ENCODE measurements around the gene PRSS38. TPM values are rescaled to one million over a fixed set of nuclear protein-coding genes. Genes with fewer than 3 reads are reported as not detected.

Gene PRSS38
- total and polyA plus RNA-seq, 4 donors, result not detected

DNA sequence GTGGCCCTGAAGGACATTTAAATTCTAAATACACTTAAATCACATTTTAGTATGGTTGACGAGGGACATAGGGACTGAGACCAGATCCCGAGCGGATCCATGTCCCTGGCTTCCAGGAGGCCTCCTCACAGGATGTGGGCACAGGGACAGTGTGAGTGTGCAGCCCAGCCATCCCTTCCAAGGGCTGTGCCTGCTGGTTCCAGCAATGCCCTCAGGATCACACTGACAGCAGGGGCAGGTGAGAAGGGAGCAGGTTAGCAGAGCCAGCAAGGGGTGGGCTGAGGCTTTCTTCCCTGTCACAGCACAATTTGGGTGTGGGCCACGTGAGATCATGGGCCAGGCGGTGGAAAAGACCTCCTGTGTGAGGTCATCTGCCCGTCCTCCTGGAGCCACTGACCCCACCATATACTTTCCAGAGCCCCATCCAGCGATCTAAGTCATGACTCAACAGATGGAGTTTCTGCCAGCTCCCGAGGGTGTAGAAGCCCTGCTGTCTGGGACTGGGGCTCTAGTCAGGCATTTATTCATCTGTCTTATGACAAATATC lies 37.0 kb upstream of the PRSS38 start:
- no peaks in the 10 kb centered on the region for H3K27me3 ChIP-seq (ENCODE audit: control insufficient read depth, insufficient read depth, low read length)
- WGBS (ENCODE audit: insufficient coverage), result 87% methylated on average over 8 of the region's 8 CpGs
- H3K36me3 ChIP-seq (ENCODE audit: control insufficient read depth, insufficient read depth, low read length), result peaks cover 65% of the 10 kb centered on the region
- no peak overlapping the region for H3K4me3 ChIP-seq (ENCODE audit: low read depth, low read length)
- peaks cover 27% of the 10 kb centered on the region for H3K4me1 ChIP-seq (ENCODE audit: control insufficient read depth, insufficient read depth, low read length)
- H3K27ac ChIP-seq (ENCODE audit: low read depth, low read length), result no peak overlapping the region
- DNase-seq (ENCODE audit: low read depth in 4 of 6, low spot score in 6 of 6), result no peak
- H3K9me3 ChIP-seq (ENCODE audit: control insufficient read depth, insufficient read depth, low read length), result no peaks in the 10 kb centered on the region

DNA sequence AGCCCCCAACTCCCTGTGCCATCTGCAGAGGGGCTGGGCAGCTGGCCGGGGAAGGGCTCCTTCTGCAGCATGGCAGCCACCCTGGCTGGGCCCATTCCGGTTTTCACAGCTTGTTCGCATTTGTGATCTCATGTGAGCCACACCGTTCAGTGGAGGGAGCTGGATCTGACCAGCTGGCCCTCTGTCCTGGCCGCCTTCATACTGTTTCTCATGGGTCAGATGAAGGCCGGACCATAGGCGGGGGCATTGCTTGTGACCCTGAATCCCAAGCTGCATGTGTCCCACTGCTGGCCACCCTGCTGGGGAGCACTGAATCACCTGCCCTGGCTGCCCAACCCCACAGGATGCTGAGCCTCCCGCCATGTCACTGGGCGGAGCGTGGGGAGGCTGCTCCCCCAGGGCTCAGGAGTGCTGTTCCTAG lies 36.4 kb upstream of the PRSS38 start:
- peaks cover 25% of the 10 kb centered on the region for H3K4me1 ChIP-seq (ENCODE audit: control insufficient read depth, insufficient read depth, low read length)
- H3K36me3 ChIP-seq (ENCODE audit: control insufficient read depth, insufficient read depth, low read length), result peaks cover 62% of the 10 kb centered on the region
- no peak overlapping the region for H3K27ac ChIP-seq (ENCODE audit: low read depth, low read length)
- H3K27me3 ChIP-seq (ENCODE audit: control insufficient read depth, insufficient read depth, low read length), result no peaks in the 10 kb centered on the region
- WGBS (ENCODE audit: insufficient coverage), result 94% methylated on average over 10 of the region's 10 CpGs
- no peaks in the 10 kb centered on the region for H3K9me3 ChIP-seq (ENCODE audit: control insufficient read depth, insufficient read depth, low read length)
- H3K4me3 ChIP-seq (ENCODE audit: low read depth, low read length), result no peak overlapping the region
- DNase-seq (ENCODE audit: low read depth in 4 of 6, low spot score in 6 of 6), result no peak

DNA sequence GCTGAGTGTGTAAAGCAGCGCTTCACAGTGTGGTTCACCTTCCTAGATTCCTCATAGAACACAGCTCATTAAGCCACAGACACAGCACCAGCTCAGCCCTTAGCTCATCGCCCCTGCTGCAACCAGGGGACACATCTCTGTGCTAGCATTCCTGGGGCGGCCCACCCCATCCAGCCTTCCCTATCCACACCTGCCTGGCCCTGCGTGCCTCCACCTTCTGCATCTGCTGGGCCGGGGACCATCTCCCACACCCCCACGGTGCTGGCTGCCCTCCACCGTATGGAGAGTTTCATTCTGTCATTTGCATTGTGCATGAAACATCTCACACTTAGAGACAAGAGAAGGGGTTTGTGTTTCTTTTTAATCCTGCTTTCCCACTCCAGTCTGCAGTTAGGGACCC lies 35.8 kb upstream of the PRSS38 start:
- Histone ChIP-seq H3K4me3 (ENCODE audit: low read depth, low read length) (no peak overlapping the region), H3K9me3 (ENCODE audit: control insufficient read depth, insufficient read depth, low read length) (no peaks in the 10 kb centered on the region), H3K27ac (ENCODE audit: low read depth, low read length) (no peak overlapping the region), H3K4me1 (ENCODE audit: control insufficient read depth, insufficient read depth, low read length) (peaks cover 18% of the 10 kb centered on the region), H3K27me3 (ENCODE audit: control insufficient read depth, insufficient read depth, low read length) (no peaks in the 10 kb centered on the region), H3K36me3 (ENCODE audit: control insufficient read depth, insufficient read depth, low read length) (peaks cover 58% of the 10 kb centered on the region)
- DNase-seq (ENCODE audit: low read depth in 4 of 6, low spot score in 6 of 6), result no peak
- 93% methylated on average over 3 of the region's 7 CpGs for WGBS (ENCODE audit: insufficient coverage)

DNA sequence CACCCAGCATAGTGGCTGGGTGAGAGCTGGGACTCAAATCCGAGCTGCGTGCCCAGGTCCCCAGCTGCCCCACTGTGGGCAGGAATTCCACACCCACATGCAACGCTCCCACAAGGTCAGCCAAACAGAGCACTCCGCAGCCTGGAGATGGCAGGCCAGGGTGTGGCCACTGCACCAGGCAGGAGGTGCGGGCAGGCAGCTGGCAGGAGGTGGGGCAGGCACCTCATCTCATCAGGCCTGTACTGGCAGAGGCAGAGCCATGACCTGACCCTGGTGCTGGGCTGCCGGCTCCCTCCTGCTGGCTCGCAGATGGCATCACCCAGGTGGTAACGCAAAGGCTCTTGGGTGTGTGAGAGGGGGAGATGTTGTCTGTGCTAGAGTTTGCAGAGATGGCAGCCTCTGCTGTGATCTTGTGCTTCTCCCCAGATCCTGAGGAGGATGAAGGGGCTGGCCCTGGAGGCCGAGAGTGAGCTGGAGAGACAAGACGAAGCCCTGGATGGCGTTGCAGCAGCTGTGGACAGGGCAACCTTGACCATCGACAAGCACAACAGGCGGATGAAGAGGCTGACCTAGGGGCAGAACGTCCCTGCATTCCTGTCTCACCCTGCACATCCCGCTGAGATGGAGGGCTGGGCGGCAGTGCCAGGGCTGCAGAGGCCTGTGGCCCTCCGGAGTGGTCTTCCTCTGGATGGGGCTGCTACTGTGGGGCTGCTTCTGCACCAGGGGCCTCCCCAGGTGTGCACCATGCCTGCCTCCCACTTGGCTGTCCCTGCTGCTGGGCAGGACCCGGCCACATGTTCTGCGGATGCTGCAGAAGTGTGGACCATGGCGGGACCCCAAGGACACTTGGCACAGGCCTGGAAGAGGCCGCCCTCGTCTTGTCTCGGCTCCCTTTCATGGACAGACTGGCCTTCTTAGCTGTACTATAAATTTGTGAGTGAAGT lies 35.1 kb upstream of the PRSS38 start:
- H3K27me3 ChIP-seq (ENCODE audit: control insufficient read depth, insufficient read depth, low read length), result no peaks in the 10 kb centered on the region
- no peaks in the 10 kb centered on the region for H3K9me3 ChIP-seq (ENCODE audit: control insufficient read depth, insufficient read depth, low read length)
- H3K36me3 ChIP-seq (ENCODE audit: control insufficient read depth, insufficient read depth, low read length), result peaks cover 51% of the 10 kb centered on the region
- DNase-seq (ENCODE audit: low read depth in 4 of 6, low spot score in 6 of 6), result no peak
- 96% methylated on average over 19 of the region's 23 CpGs for WGBS (ENCODE audit: insufficient coverage)
- H3K4me1 ChIP-seq (ENCODE audit: control insufficient read depth, insufficient read depth, low read length), result peaks cover 12% of the 10 kb centered on the region
- H3K4me3 ChIP-seq (ENCODE audit: low read depth, low read length), result no peak overlapping the region
- no peak overlapping the region for H3K27ac ChIP-seq (ENCODE audit: low read depth, low read length)

DNA sequence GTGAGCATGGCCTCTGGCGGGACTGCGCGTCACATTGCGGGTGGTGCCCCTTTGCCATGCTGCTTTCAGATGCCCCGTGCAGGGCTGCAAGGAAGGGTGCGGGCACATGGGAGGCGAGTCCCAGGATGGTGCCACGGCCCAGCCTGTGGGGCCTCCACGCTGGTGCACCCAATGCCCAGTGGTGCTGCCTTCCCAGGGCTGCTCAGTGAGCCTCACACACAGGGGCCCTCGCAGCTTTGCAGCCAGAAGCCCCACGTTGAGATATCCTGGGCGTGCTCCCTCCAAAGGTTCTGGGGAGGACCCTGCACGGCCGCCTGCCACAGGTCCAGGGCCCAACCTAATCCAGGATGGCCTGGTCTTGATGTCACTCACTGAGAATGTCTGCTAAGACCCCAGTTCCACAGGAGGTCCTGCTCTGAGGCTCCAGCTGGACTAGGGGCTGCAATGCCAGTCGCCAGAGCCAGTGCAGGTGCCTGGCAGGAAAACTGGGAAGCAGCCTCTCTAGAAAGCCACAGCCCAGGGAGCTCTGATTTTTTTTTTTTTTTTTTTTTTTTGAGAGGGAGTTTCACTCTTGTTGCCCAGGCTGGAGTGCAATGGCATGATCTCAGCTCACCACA lies 34.1 kb upstream of the PRSS38 start:
- Histone ChIP-seq H3K4me3 (ENCODE audit: low read depth, low read length) (no peak overlapping the region), H3K27me3 (ENCODE audit: control insufficient read depth, insufficient read depth, low read length) (no peaks in the 10 kb centered on the region), H3K4me1 (ENCODE audit: control insufficient read depth, insufficient read depth, low read length) (peaks cover 6% of the 10 kb centered on the region), H3K9me3 (ENCODE audit: control insufficient read depth, insufficient read depth, low read length) (no peaks in the 10 kb centered on the region), H3K27ac (ENCODE audit: low read depth, low read length) (no peak overlapping the region), H3K36me3 (ENCODE audit: control insufficient read depth, insufficient read depth, low read length) (peaks cover 41% of the 10 kb centered on the region)
- DNase-seq (ENCODE audit: low read depth in 4 of 6, low spot score in 6 of 6), result no peak
- WGBS (ENCODE audit: insufficient coverage), result 95% methylated on average over 15 of the region's 15 CpGs

DNA sequence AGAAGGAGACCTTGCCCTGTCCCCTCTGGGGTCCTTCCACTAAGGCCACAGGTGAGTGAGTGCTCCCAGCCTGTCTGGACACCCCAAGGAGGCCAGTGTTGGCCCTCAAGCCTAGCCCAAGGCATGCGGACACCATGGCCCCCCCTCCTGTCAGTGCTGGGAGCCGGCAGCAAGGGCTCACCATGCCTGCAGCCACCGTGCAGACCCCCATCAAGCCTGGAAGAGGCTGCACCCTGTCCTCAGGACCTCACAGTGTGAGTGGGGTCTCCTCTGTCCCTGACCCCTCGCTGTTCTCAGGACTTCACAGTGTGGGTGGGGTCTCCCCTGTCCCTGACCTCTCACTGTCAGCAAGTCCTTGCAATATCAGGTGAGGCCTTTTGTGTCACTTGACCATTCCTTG lies 33.2 kb upstream of the PRSS38 start:
- H3K36me3 ChIP-seq (ENCODE audit: control insufficient read depth, insufficient read depth, low read length), result peaks cover 39% of the 10 kb centered on the region
- H3K4me1 ChIP-seq (ENCODE audit: control insufficient read depth, insufficient read depth, low read length), result peaks cover 13% of the 10 kb centered on the region
- H3K4me3 ChIP-seq (ENCODE audit: low read depth, low read length), result no peak overlapping the region
- no peak overlapping the region for H3K27ac ChIP-seq (ENCODE audit: low read depth, low read length)
- H3K27me3 ChIP-seq (ENCODE audit: control insufficient read depth, insufficient read depth, low read length), result peaks cover 2% of the 10 kb centered on the region
- WGBS (ENCODE audit: insufficient coverage), result 82% methylated on average over 4 of the region's 4 CpGs
- DNase-seq (ENCODE audit: low read depth in 4 of 6, low spot score in 6 of 6), result no peak
- H3K9me3 ChIP-seq (ENCODE audit: control insufficient read depth, insufficient read depth, low read length), result no peaks in the 10 kb centered on the region

DNA sequence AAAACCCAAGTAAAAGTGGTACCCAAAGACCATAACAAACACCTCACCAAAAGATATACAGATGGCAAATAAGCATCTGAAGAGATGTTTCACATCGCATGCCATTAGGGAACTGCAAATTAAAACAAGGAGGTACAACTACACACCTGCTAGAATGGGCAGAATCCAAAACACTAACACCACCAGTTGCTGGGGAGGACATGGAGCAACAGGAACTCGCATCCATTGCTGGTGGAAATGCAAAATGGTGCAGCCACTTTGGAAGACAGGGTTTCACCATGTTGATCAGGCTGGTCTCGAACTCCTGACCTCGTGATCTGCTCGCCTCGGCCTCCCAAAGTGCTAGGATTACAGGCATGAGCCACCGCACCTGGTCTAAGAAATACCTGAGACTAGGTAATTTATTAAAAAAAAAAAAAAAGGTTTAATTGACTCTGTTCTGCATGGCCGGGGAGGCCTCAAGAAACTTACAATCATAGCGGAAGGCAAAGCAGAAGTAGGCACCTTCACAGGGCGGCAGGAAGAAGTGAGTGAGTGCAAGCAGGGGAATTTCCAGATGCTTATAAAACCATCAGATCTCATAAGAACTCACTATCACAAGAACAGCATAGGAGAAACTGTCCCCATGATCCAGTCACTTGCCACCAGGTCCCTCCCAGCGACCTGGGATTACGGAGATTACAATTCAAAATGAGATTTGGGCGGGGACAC lies 30.2 kb upstream of the PRSS38 start:
- Histone ChIP-seq H3K36me3 (ENCODE audit: control insufficient read depth, insufficient read depth, low read length) (peaks cover 18% of the 10 kb centered on the region), H3K27me3 (ENCODE audit: control insufficient read depth, insufficient read depth, low read length) (peaks cover 20% of the 10 kb centered on the region), H3K9me3 (ENCODE audit: control insufficient read depth, insufficient read depth, low read length) (no peaks in the 10 kb centered on the region), H3K4me1 (ENCODE audit: control insufficient read depth, insufficient read depth, low read length) (peaks cover 33% of the 10 kb centered on the region), H3K4me3 (ENCODE audit: low read depth, low read length) (no peak overlapping the region), H3K27ac (ENCODE audit: low read depth, low read length) (no peak overlapping the region)
- no peak for DNase-seq (ENCODE audit: low read depth in 4 of 6, low spot score in 6 of 6)
- 93% methylated on average over 6 of the region's 13 CpGs for WGBS (ENCODE audit: insufficient coverage)

DNA sequence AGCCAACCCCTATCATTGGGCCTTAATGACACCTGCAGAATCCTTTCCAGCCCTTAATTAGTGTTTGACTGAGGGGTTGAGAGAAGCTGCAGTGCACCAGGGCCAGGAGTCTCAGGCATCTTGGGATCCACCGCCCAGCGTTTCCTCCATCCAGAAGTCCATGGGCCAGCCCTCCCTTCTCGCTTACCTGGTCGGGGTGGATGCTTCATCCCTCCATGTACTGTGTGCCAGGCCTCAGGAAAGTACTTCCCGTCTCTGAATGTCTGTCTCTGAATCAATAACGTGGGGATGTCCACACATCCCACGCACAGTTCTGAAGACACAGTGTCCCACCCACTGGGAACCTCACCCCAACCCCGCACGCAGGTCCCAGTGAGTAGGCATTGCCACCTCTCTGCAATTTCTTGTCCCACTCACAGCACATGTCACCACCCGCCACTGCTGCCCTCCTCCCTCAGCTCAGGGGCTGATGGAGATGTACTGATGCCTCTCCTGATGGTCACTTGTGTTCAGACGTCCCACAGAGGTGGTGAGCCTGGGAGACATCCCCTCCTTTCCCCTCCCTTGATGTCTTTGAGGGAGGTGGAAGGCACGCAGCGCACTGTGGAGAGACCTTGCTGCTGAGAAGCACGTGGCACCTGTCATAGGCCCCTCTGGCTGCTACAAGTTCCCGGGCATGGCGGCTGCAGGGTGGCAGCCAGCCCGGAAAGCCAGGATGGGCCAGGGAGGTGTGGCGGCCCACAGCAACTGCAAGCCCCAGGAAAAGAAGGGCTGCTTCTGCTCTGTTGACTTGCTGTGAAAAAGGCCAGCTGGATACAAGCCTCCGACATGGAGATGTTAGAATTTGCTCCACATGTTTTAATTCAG lies 29.4 kb upstream of the PRSS38 start:
- H3K36me3 ChIP-seq (ENCODE audit: control insufficient read depth, insufficient read depth, low read length), result peaks cover 11% of the 10 kb centered on the region
- no peak overlapping the region for H3K4me3 ChIP-seq (ENCODE audit: low read depth, low read length)
- H3K27ac ChIP-seq (ENCODE audit: low read depth, low read length), result no peak overlapping the region
- H3K4me1 ChIP-seq (ENCODE audit: control insufficient read depth, insufficient read depth, low read length), result peaks cover 33% of the 10 kb centered on the region
- no peaks in the 10 kb centered on the region for H3K9me3 ChIP-seq (ENCODE audit: control insufficient read depth, insufficient read depth, low read length)
- DNase-seq (ENCODE audit: low read depth in 4 of 6, low spot score in 6 of 6), result no peak
- WGBS (ENCODE audit: insufficient coverage), result 60% methylated on average over 18 of the region's 19 CpGs
- peaks cover 20% of the 10 kb centered on the region for H3K27me3 ChIP-seq (ENCODE audit: control insufficient read depth, insufficient read depth, low read length)
